Coronary artery (tissue), 2 donors: ENCODE measurements around the gene CADPS2.

ENCODE experiments used
- DNase-seq: peaks from one replicate; pipeline ENCODE4 v3.0.0-alpha.2; 2017; ENCODE audit warnings: low spot score
- H3K27ac ChIP-seq, 2 donors: fragments of 200-600 bp; sonication (generic); one replicate each; pipeline ENCODE4 v1.5.1; 2016 to 2019
- H3K4me3 ChIP-seq: fragments of 200-600 bp; sonication (generic); 2 replicates; pipeline ENCODE4 v1.5.1; 2016; ENCODE audit warnings: mild to moderate bottlenecking, moderate library complexity
- CTCF ChIP-seq: fragments of 200-600 bp; sonication (generic); IDR thresholded peaks from one replicate; pipeline ENCODE4 v1.5.1; 2019; ENCODE audit warnings: antibody characterized with exemption

Gene CADPS2

GRCh38 chr7:122896509-122896908 is 10.2 kb upstream of the CADPS2 start:
- no peak for TF ChIP-seq CTCF
- Histone ChIP-seq H3K27ac (no peak overlapping the region), H3K4me3 (no peak overlapping the region)
- no peak for DNase-seq

DNA sequence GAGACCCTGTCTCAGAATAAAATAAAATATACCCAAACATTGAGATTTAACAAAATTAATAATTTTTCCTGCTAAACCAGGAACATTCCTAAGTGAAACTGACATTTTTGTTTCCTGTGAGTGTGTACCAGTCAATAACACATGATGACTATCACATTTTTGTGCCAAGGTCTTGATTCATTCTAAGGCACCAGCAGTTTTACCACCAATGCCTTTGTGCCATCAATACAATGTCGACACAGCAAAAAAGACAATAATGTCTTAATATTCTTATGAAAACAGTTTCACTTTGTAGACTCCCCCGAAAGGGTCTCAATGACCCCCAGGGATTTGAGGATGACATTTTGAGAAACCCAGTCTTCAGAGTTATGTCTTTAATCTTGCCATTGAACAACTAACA is 7.2 kb upstream of the CADPS2 start:
- DNase-seq = no peak
- H3K4me3 ChIP-seq = no peak overlapping the region
- TF ChIP-seq CTCF = no peak
- H3K27ac ChIP-seq = no peak overlapping the region

DNA sequence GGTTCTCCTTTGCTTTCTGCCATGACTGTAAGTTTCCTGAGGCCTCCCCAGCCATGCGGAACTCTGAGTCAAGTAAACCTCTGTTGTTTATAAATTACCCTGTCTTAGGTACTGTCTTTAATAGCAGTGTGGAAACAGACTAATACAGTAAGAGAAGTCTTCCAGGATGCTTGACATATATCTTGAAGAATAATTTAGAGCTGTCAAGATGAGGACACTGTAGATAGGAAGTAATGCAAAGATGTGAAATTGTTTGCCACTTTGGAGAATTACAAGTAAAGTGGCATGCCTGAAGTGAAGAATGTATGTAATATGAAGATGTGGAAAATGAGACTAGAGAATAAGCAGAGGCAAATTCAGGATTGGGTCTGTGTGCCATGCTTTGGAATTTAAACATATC is 2.9 kb upstream of the CADPS2 start:
- TF ChIP-seq CTCF = no peak
- H3K27ac ChIP-seq = no peak overlapping the region
- no peak overlapping the region for H3K4me3 ChIP-seq
- no peak for DNase-seq

- no peak for TF ChIP-seq CTCF
- DNase-seq = no peak
- Histone ChIP-seq H3K4me3 (peak overlapping the region; percentile 95), H3K27ac (no peak overlapping the region)
Observed at GRCh38 chr7:122887848-122888247, 1.6 kb upstream of the CADPS2 start.

- TF ChIP-seq CTCF = no peak
- peak overlapping the region; percentile 95 for H3K4me3 ChIP-seq
- peak; percentile 76 for DNase-seq
- peak overlapping the region; percentile 94 to 95 for H3K27ac ChIP-seq
Observed at GRCh38 chr7:122887198-122887597, 938 bp upstream of the CADPS2 start.

GRCh38 chr7:122885583-122886356 is 490 bp downstream of the CADPS2 start:
- TF ChIP-seq CTCF = no peak
- peak overlapping the region; percentile 95 for H3K4me3 ChIP-seq
- peak; percentile 72 for DNase-seq
- peak overlapping the region; percentile 94 to 95 for H3K27ac ChIP-seq

GRCh38 chr7:122884186-122884585 is 2.1 kb downstream of the CADPS2 start:
- Histone ChIP-seq H3K27ac (no peak overlapping the region), H3K4me3 (peak overlapping the region; percentile 95)
- no peak for TF ChIP-seq CTCF
- no peak for DNase-seq
